Fibroblast of the aortic adventitia (primary cell): ENCODE data around the gene KRT3. TPM values are rescaled to one million over a fixed set of nuclear protein-coding genes. Genes with fewer than 3 reads are reported as not detected.
"Not testable (repeated sequence)": the region's sequence is repeated elsewhere in the genome, so short reads cannot be mapped to it uniquely, and the experiment has no call there.

Source experiments
- DNase-seq: peaks from one replicate; pipeline ENCODE4 v3.0.0-alpha.2; 2010; ENCODE audit warnings: low read depth
- H3K4me3 ChIP-seq: 2 replicates; pipeline ENCODE4 v1.5.1; 2011; ENCODE audit warnings: low read depth, mild to moderate bottlenecking, control low read depth, low read length, moderate library complexity
- total RNA-seq: library from RNA; depleted of rRNA; stranded (reverse); fragments of >200 nt; gene quantifications from 2 replicates; pipeline ENCODE4 v1.2.3, GENCODE V29; 2012; ENCODE audit warnings: low replicate concordance
- TF ChIP-seq, protein P1 (sequence below): IDR thresholded peaks from 2 replicates; pipeline ENCODE4 v1.5.1; 2011; ENCODE audit warnings: mild to moderate bottlenecking, low read length, control low read depth, inconsistent platforms; ENCODE audit not compliant: insufficient read depth

Gene KRT3
- total RNA-seq, 1 donor = not detected

DNA sequence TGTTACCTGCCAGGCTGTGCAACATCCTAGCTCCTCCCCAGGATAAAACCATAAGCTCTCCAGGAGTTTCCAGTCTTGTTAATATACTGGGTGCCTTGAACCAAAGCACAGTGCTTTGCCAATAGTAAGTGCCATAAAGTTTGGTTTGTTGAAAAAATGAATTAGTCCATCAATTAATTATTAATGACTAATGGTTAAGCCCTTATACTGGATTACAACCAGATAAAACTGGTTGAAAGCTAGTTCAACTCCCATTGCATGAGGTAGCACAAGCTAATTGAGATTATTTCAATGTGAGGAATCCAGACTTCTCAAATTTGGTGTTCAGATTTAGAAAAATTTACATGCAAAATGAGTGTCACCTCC, 1.6 kb upstream of the KRT3 start:
- TF ChIP-seq, protein P1, sequence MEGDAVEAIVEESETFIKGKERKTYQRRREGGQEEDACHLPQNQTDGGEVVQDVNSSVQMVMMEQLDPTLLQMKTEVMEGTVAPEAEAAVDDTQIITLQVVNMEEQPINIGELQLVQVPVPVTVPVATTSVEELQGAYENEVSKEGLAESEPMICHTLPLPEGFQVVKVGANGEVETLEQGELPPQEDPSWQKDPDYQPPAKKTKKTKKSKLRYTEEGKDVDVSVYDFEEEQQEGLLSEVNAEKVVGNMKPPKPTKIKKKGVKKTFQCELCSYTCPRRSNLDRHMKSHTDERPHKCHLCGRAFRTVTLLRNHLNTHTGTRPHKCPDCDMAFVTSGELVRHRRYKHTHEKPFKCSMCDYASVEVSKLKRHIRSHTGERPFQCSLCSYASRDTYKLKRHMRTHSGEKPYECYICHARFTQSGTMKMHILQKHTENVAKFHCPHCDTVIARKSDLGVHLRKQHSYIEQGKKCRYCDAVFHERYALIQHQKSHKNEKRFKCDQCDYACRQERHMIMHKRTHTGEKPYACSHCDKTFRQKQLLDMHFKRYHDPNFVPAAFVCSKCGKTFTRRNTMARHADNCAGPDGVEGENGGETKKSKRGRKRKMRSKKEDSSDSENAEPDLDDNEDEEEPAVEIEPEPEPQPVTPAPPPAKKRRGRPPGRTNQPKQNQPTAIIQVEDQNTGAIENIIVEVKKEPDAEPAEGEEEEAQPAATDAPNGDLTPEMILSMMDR = no peak
- H3K4me3 ChIP-seq = no peak overlapping the region
- no peak for DNase-seq

DNA sequence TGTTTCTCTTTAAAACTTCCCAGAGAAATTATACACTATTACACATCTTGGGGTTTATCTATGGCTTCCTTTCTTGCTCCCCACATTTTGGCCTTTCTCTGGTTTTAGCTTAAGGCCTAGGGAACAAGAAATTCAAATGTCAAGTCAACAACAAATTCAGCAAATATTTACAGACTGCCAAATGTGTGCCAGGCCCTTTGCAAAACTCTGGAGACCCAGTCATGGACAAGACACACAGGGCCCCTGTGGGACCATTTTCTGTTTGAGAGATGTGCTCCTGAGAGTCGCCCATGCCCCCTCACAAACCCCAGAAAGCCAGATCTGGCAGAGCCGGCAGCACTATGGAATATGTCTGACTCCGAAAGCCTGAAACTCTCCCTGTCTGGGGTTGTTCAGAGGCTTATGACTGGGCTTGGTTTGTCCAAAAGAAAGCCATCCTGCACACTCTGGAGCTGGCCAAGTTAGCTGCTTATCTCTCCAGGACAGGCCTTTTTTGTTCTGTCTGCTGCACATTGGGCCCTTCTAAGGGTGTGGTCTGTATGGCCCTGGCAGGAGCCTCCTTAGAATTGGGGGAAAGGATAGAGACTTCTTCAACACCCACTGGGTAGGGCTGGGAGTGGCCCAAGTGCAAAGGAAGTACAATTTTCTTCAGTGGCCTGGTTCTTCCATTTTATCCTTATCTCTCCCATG, 1.1 kb upstream of the KRT3 start:
- TF ChIP-seq, protein P1 = no peak
- peak; percentile 8 for DNase-seq

DNA sequence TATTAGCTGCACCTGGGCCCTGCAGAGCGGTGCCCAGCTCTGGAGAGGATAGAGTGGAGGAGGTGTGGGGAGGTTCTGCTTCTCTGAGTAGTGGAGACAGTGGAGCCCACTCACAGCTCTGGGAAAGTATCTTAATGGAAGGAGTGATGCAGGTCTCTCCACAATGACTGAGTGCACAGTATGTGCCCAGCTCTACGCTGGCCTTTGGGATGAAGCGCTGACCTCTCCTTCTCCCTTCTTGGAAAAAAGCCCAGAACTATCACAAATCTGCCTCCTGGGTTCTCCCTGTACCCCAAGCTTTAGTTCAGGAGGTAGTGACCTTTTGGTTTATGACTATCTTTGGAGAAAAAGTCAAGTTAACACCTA, 495 bp upstream of the KRT3 start:
- H3K4me3 ChIP-seq = no peak overlapping the region
- TF ChIP-seq, protein P1 = no peak
- DNase-seq = no peak

More for the DNA sequence above, 1.1 kb upstream of the KRT3 start:
- H3K4me3 ChIP-seq = no peak overlapping the region

DNA sequence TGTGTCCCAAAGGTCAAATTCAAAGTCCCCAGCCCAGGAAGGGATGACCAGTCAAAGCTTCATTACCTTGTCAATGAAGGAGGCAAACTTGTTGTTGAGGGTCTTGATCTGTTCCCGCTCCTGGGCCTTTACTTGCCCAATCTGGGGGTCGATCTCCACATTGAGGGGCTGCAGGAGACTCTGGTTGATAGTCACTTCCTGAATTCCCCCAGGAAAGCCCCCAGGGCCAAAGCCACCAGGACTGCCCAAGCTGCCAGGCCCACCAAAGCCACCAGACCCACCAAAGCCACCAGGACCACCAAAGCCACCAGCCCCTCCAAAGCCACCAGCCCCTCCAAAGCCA, 614 bp downstream of the KRT3 start:
- not testable (repeated sequence) for DNase-seq, H3K4me3 ChIP-seq

DNA sequence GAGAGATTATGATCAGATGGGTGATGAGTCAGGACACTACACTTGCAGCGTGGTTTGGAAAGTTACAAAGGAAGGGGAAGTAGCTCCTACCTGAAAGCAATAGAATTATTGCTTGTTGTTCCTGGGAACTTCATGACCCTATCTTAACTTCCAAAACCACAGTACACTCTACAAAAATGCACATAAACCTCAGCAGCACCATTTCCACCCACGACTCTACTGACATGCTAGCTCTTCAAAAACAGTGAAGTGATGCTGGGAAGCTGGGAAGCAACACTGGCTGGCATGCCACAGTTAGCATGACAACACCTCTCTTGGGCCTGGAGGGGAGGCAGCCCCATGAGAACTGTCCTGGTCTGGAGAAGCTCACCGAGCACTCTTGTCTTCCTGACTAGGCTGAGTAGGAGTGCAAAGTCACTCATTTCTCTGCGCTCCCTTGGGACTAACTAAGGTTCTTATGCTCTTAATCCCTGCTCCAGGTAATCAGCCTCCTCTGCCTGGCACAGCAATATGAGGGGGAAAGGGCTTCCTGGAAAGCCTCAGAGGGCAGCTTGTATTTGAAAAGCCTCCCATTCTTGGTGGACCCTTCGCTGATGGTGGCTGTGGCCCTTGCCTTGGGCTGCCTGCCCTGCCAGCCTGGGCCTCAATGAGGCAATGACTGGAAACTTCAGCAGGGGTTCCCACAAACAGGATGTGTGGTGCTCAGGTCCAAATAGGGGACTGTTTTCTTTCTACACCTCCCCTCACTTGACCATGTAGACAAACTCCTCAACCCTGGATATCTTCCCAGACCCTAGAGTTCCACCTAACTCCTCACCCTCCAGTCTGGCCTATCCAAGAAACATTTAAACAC, 1.2 kb downstream of the KRT3 start:
- TF ChIP-seq, protein P1 = no peak
- no peak for DNase-seq
- H3K4me3 ChIP-seq = no peak overlapping the region

GRCh38 chr12:52792185-52793029, 3.5 kb downstream of the KRT3 start:
- DNase-seq = no peak
- TF ChIP-seq, protein P1 = no peak
- H3K4me3 ChIP-seq = no peak overlapping the region
